ENCODE results near the gene RNH1. TPM values are rescaled to one million over a fixed set of nuclear protein-coding genes. Genes with fewer than 3 reads are reported as not detected.

The RNH1 gene
- total and polyA plus RNA-seq, 10 of the 15 experiments (the other 5 are each of a cell fraction or from before 2014, with no cell fraction given) = 2.3 to 162 (median 72.1) TPM

DNA sequence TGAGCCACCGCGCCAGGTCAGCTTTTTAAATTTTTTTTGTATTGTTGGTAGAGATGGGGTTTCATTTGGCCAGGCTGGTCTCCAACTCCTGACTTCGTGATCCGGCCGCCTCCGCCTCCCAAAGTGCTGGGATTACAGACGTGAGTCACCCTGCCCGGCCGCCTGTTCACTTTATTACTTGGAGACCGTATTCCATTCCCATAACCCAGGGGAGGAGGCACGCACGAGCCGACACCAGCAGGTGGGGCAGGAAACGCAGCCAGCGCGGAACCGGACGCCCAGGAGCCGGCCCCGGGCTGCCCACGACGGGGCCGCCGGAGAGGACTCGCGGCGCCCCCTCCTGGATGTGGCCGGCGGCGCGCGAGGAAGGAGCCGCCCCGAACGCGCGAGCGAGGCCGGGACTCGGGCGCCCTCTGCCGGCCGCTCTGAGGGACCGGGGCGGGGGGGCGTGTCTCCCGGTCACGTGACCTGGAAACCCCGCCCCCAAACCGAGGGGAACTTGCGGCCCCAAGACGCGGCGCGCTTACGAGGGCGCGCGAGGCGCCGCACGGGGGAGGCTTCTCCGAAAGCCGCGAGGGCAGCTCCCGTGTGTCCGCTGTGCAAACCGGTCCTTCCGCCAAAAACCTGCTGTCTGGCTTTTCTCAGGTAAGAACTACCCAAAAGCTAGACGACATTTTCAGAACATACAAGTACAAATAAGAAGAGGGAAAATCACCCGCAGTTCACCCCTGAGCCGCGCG, 11.6 kb upstream of the RNH1 start (continued):
- TF ChIP-seq ETV6 (conservative IDR thresholded peaks at IDR 0.05 in 1 of 2, IDR thresholded peaks at IDR 0.05 in 1 of 2; ENCODE audit: borderline replicate concordance in 1 of 2, low read depth in 1 of 2) = no peak
- TF ChIP-seq, protein P1, sequence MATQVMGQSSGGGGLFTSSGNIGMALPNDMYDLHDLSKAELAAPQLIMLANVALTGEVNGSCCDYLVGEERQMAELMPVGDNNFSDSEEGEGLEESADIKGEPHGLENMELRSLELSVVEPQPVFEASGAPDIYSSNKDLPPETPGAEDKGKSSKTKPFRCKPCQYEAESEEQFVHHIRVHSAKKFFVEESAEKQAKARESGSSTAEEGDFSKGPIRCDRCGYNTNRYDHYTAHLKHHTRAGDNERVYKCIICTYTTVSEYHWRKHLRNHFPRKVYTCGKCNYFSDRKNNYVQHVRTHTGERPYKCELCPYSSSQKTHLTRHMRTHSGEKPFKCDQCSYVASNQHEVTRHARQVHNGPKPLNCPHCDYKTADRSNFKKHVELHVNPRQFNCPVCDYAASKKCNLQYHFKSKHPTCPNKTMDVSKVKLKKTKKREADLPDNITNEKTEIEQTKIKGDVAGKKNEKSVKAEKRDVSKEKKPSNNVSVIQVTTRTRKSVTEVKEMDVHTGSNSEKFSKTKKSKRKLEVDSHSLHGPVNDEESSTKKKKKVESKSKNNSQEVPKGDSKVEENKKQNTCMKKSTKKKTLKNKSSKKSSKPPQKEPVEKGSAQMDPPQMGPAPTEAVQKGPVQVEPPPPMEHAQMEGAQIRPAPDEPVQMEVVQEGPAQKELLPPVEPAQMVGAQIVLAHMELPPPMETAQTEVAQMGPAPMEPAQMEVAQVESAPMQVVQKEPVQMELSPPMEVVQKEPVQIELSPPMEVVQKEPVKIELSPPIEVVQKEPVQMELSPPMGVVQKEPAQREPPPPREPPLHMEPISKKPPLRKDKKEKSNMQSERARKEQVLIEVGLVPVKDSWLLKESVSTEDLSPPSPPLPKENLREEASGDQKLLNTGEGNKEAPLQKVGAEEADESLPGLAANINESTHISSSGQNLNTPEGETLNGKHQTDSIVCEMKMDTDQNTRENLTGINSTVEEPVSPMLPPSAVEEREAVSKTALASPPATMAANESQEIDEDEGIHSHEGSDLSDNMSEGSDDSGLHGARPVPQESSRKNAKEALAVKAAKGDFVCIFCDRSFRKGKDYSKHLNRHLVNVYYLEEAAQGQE (IDR thresholded peaks at IDR 0.05; ENCODE audit: low read depth, low read length) = no peak
- no peak for TF ChIP-seq RBBP5 (conservative IDR thresholded peaks at IDR 0.05)
- TF ChIP-seq NFYB (IDR thresholded peaks at IDR 0.05; ENCODE audit: insufficient read depth, low read depth, low read length) = no peak
- no peak for TF ChIP-seq CBFB (IDR thresholded peaks at IDR 0.05; ENCODE audit: low read depth)
- no peak for TF ChIP-seq HDAC6 (IDR thresholded peaks at IDR 0.05; ENCODE audit: unreplicated experiment)
- peak; percentile 92 for TF ChIP-seq SMARCA5 (IDR thresholded peaks at IDR 0.05)
- TF ChIP-seq PML (IDR thresholded peaks at IDR 0.05; ENCODE audit: low read length) = no peak
- no peak for TF ChIP-seq FOXK2 (IDR thresholded peaks at IDR 0.05)
- TF ChIP-seq ZNF384 (IDR thresholded peaks at IDR 0.05; ENCODE audit: borderline replicate concordance, low read depth, low read length) = no peak
- no peak for TF ChIP-seq SIN3A (IDR thresholded peaks at IDR 0.05; ENCODE audit: low read depth, low read length)
- TF ChIP-seq LARP7 (IDR thresholded peaks at IDR 0.05) = peak; percentile 89; the same call in 1 of the 2 replicates
- no peak for TF ChIP-seq HDAC2 (IDR thresholded peaks at IDR 0.05)
- peak; percentile 93 for TF ChIP-seq GATAD2B (conservative IDR thresholded peaks at IDR 0.05; ENCODE audit: low read depth)
- no peak for TF ChIP-seq RCOR1 (conservative IDR thresholded peaks at IDR 0.05; ENCODE audit: low read depth, low read length)
- TF ChIP-seq SREBF2 (IDR thresholded peaks at IDR 0.05; ENCODE audit: low read length) = no peak
- peak; percentile 33; the same call in 1 of the 2 replicates for TF ChIP-seq NR2C1 (IDR thresholded peaks at IDR 0.05)
- no peak for TF ChIP-seq TCF3 (IDR thresholded peaks at IDR 0.05; ENCODE audit: borderline replicate concordance, insufficient read depth, low read depth, low read length)
- peak; percentile 68 for TF ChIP-seq RELA (IDR thresholded peaks at IDR 0.05; ENCODE audit: borderline replicate concordance, partially characterized antibody)
- no peak for TF ChIP-seq FOS (IDR thresholded peaks at IDR 0.05; ENCODE audit: borderline replicate concordance, extremely low read depth, insufficient read length)
- TF ChIP-seq TAF1 (IDR thresholded peaks at IDR 0.05; ENCODE audit: borderline replicate concordance, low read depth, low read length) = peak; percentile 24; the same call in 1 of the 2 replicates
- TF ChIP-seq NR2C2 (IDR thresholded peaks at IDR 0.05; ENCODE audit: borderline replicate concordance, control insufficient read depth, insufficient read length, low read depth) = no peak
- no peak for TF ChIP-seq ZZZ3 (IDR thresholded peaks at IDR 0.05; ENCODE audit: control insufficient read depth, insufficient read length, low read depth)
- TF ChIP-seq, protein P2, sequence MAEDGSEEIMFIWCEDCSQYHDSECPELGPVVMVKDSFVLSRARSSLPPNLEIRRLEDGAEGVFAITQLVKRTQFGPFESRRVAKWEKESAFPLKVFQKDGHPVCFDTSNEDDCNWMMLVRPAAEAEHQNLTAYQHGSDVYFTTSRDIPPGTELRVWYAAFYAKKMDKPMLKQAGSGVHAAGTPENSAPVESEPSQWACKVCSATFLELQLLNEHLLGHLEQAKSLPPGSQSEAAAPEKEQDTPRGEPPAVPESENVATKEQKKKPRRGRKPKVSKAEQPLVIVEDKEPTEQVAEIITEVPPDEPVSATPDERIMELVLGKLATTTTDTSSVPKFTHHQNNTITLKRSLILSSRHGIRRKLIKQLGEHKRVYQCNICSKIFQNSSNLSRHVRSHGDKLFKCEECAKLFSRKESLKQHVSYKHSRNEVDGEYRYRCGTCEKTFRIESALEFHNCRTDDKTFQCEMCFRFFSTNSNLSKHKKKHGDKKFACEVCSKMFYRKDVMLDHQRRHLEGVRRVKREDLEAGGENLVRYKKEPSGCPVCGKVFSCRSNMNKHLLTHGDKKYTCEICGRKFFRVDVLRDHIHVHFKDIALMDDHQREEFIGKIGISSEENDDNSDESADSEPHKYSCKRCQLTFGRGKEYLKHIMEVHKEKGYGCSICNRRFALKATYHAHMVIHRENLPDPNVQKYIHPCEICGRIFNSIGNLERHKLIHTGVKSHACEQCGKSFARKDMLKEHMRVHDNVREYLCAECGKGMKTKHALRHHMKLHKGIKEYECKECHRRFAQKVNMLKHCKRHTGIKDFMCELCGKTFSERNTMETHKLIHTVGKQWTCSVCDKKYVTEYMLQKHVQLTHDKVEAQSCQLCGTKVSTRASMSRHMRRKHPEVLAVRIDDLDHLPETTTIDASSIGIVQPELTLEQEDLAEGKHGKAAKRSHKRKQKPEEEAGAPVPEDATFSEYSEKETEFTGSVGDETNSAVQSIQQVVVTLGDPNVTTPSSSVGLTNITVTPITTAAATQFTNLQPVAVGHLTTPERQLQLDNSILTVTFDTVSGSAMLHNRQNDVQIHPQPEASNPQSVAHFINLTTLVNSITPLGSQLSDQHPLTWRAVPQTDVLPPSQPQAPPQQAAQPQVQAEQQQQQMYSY (CRISPR knock-in tag; IDR thresholded peaks at IDR 0.05) = peak; percentile 95
- peak; percentile 72 for TF ChIP-seq RAD21 (IDR thresholded peaks at IDR 0.05; ENCODE audit: insufficient read depth, low read depth, low read length)
- peak; percentile 70; the same call in 1 of the 2 replicates for TF ChIP-seq POLR2A (IDR thresholded peaks at IDR 0.05; ENCODE audit: low read depth, low read length)
